LoVo (cell line): Measurements from ENCODE around the gene ARFGAP2.

Source experiments
- DNase-seq: peaks from one replicate; pipeline ENCODE4 v3.0.0-alpha.2; 2016; ENCODE audit warnings: low spot score

The ARFGAP2 gene

DNA sequence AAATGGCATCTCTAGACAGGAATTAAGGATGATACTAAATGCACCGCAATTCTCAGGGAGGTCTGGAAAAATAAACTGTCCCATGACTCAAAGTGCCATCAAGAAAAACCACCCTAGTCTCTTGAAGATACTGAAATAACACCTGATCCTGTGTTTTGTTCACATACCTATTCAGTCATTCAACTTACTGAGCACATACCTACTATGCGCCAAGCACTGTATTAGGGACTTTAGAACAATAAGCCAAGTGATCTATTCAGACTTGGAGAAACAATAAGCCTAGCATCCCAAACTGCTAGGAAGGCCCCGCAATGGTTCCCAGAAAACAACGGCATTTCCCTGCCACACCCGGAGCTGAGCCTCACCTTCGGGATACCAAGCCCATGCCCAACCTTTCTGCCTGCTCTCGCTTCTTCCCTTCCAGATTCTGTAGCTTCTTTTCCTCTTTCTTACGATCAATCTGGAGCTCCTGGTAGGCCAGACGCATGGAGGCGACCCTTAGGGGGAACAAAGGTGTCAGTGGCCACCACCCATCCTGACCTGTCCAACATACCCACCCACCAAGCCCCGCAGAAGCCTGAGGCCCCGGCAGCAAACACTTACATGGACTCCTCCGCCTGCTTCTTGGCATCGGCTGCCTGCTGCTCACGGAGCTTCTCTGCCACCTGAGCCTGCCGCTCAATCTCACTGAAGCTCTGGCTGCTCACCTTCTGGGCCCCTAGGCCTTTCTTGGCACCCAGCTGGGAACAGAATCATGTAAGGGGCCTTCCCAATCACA is 5.4 kb downstream of the ARFGAP2 start:
- DNase-seq, result no peak

DNA sequence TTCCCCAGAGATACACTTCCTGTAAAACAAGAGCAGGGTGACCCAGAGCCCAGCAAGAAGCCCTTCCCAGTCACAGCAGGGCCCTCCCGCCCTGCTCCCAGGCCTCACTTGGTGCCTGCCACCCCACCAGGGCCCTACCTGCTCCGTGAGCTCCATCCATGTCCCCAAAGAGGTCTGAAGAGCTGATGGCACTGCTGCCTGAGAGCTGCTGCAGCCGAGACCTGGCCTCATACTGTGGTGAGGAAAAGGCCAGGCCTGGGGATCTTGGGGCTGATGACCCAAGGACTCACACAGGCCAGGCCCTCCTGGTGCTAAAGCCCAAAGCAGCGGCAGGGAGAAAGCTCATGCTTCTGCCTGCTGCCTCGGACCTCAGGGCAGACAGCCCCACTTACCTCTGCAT is 10.3 kb downstream of the ARFGAP2 start:
- no peak for DNase-seq

DNA sequence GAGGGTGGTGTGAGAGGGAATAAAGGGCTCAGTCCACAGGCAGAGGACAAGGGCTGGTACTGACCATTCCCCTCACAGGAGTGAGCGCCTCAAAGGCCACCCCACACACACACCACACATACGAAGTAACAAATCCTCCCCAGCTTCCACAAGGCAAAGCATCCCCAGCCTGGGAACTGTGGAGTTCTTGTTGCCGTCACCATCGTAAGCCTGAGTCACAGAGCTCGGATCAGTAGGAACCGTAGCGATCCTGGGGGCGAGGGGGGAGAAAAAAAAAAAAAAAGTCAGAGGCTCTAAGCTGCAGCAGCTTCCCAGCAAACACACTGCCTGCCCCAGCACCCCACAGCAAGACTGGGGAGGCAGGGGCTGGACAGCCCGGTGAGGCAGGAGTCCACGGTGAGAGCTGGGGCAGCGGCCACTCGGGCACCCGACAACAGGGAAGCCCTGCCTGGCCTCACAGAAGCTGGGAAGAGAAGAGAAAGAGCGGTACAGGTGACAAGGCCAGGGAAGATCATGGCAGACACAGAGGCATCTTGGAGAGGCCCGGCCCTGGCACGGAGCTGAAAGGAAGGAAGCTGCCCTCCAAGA is 11.3 kb downstream of the ARFGAP2 start:
- DNase-seq, result no peak

- DNase-seq, result no peak
Observed at GRCh38 chr11:47164321-47164720, 12.4 kb downstream of the ARFGAP2 start.

GRCh38 chr11:47163898-47164297 is 12.8 kb downstream of the ARFGAP2 start:
- no peak for DNase-seq

DNA sequence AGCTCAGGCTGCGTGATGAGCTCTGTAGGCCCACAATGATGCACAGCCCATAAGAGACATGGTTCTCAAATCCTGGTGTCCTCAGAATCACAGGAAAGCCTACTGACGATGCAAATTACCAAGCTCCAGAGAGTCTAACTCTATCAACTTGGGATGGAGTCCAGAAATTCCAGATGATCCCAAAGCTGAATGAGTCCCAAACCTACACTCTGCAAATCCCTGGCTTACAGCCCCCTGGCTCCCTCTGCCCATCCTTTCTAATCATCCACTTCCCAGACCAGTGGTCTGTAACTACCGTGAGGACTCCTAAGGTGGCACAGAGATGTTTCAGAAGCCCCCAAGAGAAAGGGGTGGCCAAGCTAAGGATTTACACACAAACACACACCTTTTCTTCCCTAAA is 13.5 kb downstream of the ARFGAP2 start:
- no peak for DNase-seq

DNA sequence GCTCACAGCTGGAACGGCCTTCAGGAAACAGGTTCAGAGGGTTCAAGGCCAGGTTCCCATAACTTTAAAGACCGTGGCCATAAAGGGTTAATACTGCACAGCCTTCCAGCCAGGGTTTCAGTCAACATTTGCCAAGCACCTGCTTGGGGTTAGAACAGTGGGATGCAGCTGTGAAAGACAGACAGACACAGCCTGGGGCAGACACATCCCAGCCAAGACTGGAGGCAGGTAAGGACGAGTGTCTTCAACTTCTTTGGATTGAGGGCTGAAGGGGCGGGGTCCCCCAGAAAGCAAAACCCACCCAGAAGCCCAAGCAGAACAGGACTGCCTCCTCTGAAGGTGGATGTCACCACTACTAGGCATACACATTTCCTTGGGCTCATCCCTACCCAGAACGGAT is 14.3 kb downstream of the ARFGAP2 start:
- no peak for DNase-seq

GRCh38 chr11:47161890-47162289 is 14.8 kb downstream of the ARFGAP2 start:
- no peak for DNase-seq

DNA sequence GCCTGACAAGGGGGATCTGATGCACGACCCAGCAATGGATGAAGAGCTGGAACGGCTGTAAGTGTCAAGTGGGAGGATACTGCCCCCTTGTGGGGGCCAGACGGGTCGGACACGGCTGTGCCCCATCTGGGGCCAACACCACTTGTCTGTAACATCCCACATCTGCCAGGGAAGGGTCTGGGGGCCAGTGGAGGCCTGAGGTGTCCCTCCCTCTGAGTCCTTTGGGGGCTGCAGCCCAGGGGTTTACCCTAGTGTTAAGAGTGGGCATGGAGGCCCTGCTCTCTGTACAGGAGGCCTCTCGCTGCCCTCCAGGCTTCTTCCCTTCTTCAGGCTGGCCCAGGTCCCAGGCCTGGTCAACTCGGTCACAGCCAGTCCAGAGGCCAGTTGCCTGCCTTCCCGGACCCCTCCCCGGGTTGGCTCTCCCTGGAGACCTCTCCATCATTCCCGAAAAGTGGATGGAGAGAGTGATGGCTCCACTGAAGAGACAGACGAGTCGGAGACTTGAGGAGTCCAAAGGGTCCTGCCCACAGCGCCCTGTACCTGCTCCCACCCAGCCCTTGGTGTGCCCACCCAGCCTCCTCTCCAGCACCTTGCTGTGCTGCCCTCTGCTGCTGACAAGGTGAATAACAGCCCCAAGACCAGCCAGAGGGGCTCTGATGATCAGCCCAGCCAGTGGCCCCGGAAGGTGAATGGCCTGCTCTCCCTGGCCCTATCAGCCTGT is 15.4 kb downstream of the ARFGAP2 start:
- peak; percentile 51 for DNase-seq

DNA sequence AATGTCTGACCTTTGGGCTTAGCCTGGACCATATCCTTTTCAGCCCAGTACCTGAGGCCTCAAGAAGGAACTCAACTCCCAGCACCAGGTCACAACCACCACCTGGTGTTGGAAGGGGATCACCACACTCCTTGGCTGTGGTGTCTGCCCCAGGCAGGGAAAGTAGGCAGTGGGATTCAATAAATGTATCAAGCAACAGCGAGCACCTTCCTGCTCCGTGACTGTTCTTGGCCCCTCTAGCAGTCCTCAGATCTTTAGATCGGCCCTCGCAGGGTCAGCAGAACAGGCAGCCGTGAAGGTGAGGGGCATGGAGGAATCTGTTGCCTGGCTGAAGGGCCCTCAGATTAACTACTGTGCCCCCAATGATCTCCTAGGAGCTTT is 15.9 kb downstream of the ARFGAP2 start:
- no peak for DNase-seq

- no peak for DNase-seq
Observed at GRCh38 chr11:47158242-47158641, 18.4 kb downstream of the ARFGAP2 start.

DNA sequence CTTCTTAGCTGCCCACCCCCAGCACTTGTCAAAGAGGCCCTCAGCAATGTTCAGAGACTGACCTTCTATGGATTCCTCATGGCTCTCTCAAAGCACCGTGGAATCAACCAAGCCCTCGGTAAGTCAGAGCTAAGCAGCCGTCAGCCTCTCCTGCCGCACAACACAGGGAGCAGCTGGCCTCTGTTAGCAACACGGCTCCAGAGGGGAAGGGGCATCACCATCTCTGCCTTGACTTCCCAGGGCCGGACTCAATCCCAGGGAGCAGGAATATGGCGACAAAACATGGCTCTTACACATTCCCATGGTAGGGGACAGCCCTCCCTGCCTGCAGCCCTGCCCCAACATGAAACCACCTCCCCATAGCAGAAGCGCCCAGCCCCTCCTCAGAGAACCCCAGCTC is 18.9 kb downstream of the ARFGAP2 start:
- DNase-seq, result no peak

DNA sequence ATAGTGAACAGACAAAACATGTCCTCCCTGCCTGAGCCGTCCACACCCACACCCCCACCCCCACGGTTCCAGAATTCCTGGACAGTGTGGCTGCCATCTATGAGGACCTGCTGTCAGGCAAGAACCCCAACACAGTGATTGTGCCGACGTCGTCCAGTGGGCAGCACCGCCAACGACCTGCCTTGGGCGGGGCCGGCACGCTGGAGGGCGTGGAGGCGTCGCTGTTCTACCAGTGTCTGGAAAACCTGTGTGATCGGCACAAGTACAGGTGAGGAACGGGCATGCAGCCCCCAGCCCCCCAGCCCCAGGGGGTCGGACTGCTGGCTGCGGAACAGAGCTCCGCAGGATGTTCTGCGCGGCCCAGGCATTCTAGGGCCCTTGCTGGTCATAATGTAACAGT is 19.7 kb downstream of the ARFGAP2 start:
- DNase-seq, result no peak

- no peak for DNase-seq
Observed at GRCh38 chr11:47156333-47156732, 20.3 kb downstream of the ARFGAP2 start.

DNA sequence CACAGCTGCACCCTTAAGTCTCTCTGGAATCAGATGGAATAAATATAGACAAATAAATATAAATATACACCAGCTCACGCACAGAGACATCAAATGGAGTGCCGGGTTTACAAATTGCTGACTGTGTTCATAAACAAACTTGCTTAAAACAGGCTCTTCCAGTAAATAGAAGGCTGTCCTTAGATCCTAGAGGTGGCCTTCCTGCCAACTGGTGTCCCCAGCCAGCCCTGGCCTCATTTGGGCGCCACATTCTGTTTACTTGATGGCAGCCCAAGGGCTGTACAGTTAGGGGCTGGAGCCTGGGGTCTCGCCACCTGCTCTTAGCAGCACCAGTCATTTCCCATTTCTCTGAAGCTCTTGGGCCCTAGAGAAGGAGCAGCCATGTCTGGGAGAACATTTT is 20.8 kb downstream of the ARFGAP2 start:
- no peak for DNase-seq

- DNase-seq, result no peak
Observed at GRCh38 chr11:47154616-47155570, 21.8 kb downstream of the ARFGAP2 start.

DNA sequence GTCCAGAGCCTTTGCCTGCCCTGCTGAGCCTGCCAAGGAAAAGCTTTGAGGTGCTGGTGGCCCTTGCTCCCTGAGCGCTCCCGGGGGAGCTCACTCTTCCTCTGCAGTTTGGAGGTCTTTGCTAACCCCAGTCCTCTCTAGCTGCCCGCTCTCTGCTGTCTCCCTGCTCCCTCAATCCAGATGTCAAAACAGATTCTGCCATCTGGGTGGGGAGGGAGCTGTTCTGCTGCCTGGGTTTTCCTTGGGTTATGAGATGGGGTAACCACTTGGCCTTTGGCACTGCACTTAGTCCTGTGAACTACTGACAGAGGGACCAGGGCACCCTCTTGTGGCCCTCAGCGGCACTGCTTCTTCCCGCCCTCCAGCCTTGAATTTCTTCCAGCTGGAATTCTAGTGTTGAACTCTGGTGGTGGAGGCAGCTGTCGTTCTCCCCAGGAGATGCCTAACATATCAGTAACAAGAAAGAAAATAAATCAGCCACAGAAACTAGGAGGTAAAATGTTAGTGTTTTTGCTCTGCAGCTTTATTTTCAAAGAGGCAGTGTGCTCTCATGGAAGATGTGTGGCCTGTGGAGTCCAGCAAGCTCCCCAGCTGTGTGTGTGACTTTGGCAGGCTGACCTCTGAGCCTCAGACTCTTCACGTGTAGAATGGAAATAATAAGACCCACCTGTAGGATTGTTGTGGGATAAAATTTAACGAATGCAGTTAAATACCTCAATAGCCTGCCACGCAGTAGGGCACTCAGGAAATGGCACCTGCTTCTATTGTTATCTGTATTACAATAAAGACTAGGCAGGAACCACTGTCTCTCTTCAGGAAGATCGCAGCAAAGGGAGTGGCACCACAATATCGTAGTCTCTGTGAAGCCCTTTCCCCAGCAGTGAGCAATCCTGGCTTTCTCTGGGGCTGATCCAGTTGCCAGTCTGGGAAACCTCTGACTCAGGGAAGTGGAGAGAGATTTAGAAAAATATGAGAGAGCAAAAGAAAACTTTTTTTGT is 23.4 kb downstream of the ARFGAP2 start:
- DNase-seq, result peak; percentile 75

- no peak for DNase-seq
Observed at GRCh38 chr11:47152126-47152952, 24.3 kb downstream of the ARFGAP2 start.

DNA sequence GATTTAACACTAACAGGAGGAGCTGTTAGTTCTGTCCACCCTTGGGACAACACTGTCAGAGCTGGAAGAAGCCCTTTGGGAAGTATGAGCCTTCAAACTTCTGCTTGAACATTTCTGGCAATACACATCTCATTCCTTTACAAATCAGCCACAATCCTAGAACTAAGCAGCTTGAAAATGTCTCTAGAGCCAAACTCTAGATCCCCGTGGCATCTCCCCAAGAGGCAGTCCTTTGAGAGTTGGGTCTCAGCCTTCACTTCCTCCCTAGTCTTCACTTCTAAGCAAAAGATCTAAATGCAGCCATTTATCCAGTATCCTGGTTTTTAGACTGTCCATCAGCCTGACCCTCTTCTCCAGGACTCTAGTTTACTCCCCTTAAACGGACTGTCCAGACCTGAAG is 26.9 kb downstream of the ARFGAP2 start:
- no peak for DNase-seq

DNA sequence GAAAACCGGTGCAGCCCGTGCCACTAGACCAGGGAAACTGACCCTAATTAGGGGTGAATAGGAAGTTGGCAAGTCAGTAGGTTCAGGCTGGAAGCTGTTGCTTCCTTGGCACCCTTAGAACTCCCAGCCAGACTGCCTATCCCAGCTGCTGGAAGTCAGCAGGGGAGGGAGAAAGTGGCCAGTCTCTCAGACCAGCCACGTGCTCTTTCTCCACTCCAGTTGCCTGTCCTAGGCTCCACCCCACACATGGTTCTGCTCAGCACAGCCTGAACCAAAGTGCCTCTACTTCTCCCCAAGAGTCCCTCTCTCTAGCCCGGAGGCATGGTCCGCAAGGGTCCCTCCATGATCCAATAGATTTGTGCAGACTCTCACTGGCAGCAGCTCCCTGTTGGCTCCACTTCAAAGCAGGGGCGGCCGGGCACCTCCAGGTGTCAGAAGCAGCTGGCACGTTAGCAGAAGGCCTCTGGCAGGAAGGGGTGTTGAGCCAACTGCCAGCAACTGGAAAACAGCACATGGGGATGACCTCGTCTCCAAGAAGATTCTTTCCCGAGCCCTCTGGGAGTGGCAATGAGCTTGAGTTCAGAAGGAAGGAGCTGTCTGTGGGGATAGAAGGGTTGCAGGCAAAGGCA is 27.7 kb downstream of the ARFGAP2 start:
- no peak for DNase-seq
